Activated CD4-positive, alpha-beta memory T cell treated with anti-CD3 and anti-CD28 coated beads, Interleukin-2, amount 10 ng/mL, durations not matched to agents 7 days and 5 days (primary cell): Measurements from ENCODE around the gene DOCK3. TPM values are rescaled to one million over a fixed set of nuclear protein-coding genes. Genes with fewer than 3 reads are reported as not detected.
"Not testable (repeated sequence)": the region's sequence is repeated elsewhere in the genome, so short reads cannot be mapped to it uniquely, and the experiment has no call there.

Experiments used
- CTCF ChIA-PET: fragments of 350-600 bp; sonication (Branson Sonifier 250); formaldehyde crosslinking; loops from one replicate; lab custom pipeline; 2021; ENCODE audit warnings: antibody characterized with exemption, inconsistent platforms; lab: Charles Lee
- POLR2A ChIA-PET: fragments of 350-600 bp; sonication (Branson Sonifier 250); formaldehyde crosslinking; loops from one replicate; lab custom pipeline; 2021; ENCODE audit warnings: antibody characterized with exemption; lab: Charles Lee
- DNase-seq: peaks from one replicate; pipeline ENCODE4 v3.0.0-alpha.2; 2020
- H3K27ac Mint-ChIP-seq: one replicate; pipeline ENCODE4 v1.8.0; 2021; ENCODE audit warnings: mild to moderate bottlenecking, mixed read lengths
- H3K27me3 Mint-ChIP-seq: one replicate; pipeline ENCODE4 v1.8.0; 2021; ENCODE audit warnings: mixed read lengths
- H3K36me3 Mint-ChIP-seq: one replicate; pipeline ENCODE4 v1.8.0; 2021; ENCODE audit warnings: low read depth, mixed read lengths
- H3K4me1 Mint-ChIP-seq: one replicate; pipeline ENCODE4 v1.8.0; 2021; ENCODE audit warnings: mixed read lengths
- H3K4me3 Mint-ChIP-seq: one replicate; pipeline ENCODE4 v1.8.0; 2021; ENCODE audit warnings: mild to moderate bottlenecking, mixed read lengths
- H3K9me3 Mint-ChIP-seq: one replicate; pipeline ENCODE4 v1.8.0; 2021; ENCODE audit warnings: mixed read lengths
- total RNA-seq, 2 experiments: library from RNA; stranded (reverse); gene quantifications; one replicate each; pipeline ENCODE4 v1.2.3, GENCODE V29; 2021

DOCK3 gene
- total RNA-seq, 2 experiments from 2014 or later: 1.6 to 1.7 TPM

DNA sequence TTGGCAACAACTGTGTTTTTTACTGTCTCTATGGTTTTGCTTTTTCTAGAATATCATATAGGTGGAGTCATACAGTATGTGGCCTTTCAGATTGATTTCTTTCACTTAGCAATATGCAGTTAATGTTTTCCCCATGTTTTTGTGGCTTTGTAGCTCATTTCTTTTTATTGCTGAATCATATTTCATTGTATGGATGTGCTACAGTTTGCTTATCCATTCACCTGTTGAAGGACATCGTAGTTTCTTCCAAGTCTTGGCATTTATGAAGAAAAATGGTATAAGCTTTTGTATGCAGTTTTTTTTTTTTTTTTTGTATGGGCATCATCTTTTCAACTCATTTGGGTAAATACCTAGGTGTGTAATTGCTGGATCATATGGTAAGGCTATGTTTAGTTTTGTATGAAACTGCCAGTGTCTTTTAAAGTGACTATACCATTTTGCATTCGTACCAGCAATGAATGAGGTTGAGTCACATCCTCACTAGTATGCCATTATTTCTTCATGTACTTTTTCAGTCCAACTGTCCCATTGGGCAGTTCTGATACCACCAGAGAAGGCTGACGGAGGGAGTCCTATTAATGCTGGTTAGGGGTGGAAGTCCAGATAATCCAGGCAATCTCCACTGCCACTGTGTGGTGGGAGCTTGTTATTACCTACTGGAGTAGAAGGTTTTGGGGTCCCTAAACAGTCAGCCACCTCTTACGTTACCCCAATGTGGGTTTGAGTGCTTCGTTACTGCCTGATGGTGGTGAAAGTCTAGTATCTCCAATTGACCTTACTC, 210.5 kb downstream of the DOCK3 start:
- Mint-ChIP-seq H3K4me1 (no peaks in the 10 kb centered on the region), H3K36me3 (no peaks in the 10 kb centered on the region), H3K27ac (no peak overlapping the region), H3K4me3 (no peak overlapping the region), H3K27me3 (no peaks in the 10 kb centered on the region), H3K9me3 (peaks cover 3% of the 10 kb centered on the region)
- no peak for DNase-seq
- ChIA-PET CTCF (no interaction called here), POLR2A (no interaction called here)

DNA sequence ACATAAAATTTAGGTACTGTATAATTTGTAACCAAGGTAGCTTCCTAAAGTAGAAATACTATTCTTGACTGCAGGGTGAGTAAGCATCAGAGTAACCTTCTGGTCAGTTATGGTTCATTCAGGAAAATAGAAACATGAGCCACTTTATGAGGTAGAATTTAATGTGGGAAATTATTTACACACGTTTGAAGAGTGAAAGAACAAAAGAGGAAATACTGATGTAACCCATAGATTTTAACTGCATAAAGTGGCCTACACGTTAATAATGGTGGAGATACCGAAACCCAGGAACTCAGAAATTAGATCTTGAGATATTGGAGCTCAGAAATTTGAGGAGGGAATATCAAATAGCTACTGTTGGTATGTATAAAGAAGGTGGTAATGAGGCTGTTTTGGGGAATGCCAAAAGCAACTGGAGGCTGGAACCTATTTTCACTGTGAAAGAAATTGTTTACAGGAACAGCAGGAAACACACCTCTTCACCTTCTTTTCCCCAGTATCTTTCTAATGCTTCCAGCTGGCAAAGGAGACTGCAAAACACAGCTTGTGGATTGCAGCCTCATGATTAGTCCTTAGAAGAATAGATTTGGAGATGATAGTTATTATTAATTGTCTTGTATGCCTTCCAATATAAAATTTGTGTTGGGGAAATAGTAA, 216.1 kb downstream of the DOCK3 start:
- peaks cover 3% of the 10 kb centered on the region for H3K9me3 Mint-ChIP-seq
- CTCF ChIA-PET: no interaction called here
- DNase-seq: no peak
- H3K27me3 Mint-ChIP-seq: peaks cover 3% of the 10 kb centered on the region
- POLR2A ChIA-PET: no interaction called here
- H3K4me1 Mint-ChIP-seq: no peaks in the 10 kb centered on the region
- no peaks in the 10 kb centered on the region for H3K36me3 Mint-ChIP-seq
- H3K4me3 Mint-ChIP-seq: no peak overlapping the region
- H3K27ac Mint-ChIP-seq: no peak overlapping the region

DNA sequence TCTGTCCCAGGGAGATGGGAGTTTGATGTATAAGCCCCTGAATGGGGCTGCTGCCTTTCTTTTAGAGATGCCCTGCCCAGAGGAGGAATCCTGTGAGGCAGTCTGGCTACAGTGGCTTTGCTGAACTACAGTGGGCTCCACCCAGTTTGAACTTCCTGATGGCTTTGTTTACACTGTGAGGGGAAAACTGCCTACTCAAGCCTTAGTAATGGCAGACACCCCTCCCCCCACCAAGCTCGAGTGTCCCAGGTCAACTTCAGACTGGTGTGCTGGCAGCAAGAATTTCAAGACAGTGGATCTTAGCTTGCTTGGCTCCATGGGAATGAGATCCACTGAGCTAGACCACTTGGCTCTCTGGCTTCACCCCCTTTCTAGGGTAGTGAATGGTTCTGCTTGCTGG, 226.4 kb downstream of the DOCK3 start:
- H3K36me3 Mint-ChIP-seq, DNase-seq, H3K4me1 Mint-ChIP-seq, H3K27ac Mint-ChIP-seq, H3K4me3 Mint-ChIP-seq, POLR2A ChIA-PET, H3K9me3 Mint-ChIP-seq, CTCF ChIA-PET: not testable (repeated sequence)
- peaks cover 12% of the 10 kb centered on the region for H3K27me3 Mint-ChIP-seq

GRCh38 chr3:50912746-50913145, 238.0 kb downstream of the DOCK3 start:
- Mint-ChIP-seq H3K4me3 (no peak overlapping the region), H3K27ac (no peak overlapping the region), H3K4me1 (no peaks in the 10 kb centered on the region), H3K36me3 (no peaks in the 10 kb centered on the region), H3K27me3 (peaks cover 10% of the 10 kb centered on the region), H3K9me3 (no peaks in the 10 kb centered on the region)
- ChIA-PET POLR2A (no interaction called here), CTCF (no interaction called here)
- DNase-seq: no peak

- DNase-seq: no peak
- H3K36me3 Mint-ChIP-seq: no peaks in the 10 kb centered on the region
- H3K27me3 Mint-ChIP-seq: peaks cover 8% of the 10 kb centered on the region
- H3K4me3 Mint-ChIP-seq: no peak overlapping the region
- no peak overlapping the region for H3K27ac Mint-ChIP-seq
- H3K9me3 Mint-ChIP-seq: no peaks in the 10 kb centered on the region
- POLR2A ChIA-PET: no interaction called here
- no peaks in the 10 kb centered on the region for H3K4me1 Mint-ChIP-seq
- CTCF ChIA-PET: no interaction called here
Observed at GRCh38 chr3:50913260-50913659, 238.5 kb downstream of the DOCK3 start.

DNA sequence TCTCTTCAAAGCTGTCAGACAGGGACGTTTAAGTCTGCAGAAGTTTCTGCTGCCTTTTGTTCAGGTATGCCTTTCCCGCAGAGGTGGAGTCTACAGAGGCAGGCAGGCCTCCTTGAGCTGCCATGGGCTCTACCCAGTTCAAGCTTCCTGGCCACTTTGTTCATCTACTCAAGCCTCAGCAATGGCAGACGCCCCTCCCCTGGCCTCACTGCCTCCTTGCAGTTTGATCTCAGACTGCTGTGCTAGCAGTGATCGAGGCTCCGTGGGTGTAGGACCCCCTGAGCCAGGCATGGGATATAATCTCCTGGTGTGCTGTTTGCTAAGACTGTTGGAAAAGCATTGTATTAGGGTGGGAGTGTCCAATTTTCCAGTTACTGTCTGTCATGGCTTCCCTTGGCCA, 247.3 kb downstream of the DOCK3 start:
- CTCF ChIA-PET: not testable (repeated sequence)

GRCh38 chr3:50923955-50924354, 249.2 kb downstream of the DOCK3 start:
- Mint-ChIP-seq H3K27me3 (peaks cover 5% of the 10 kb centered on the region), H3K27ac (no peak overlapping the region), H3K4me3 (no peak overlapping the region), H3K9me3 (peaks cover 5% of the 10 kb centered on the region), H3K4me1 (no peaks in the 10 kb centered on the region), H3K36me3 (no peaks in the 10 kb centered on the region)
- ChIA-PET POLR2A (no interaction called here), CTCF (interaction anchor here (0.9 kb wide), 1 partner anchor 48 kb away, joined by 3 read pairs; no protein-coding TSS in a partner anchor)
- no peak for DNase-seq

More for the DNA sequence above, 247.3 kb downstream of the DOCK3 start:
- H3K27me3 Mint-ChIP-seq, H3K4me1 Mint-ChIP-seq, H3K27ac Mint-ChIP-seq, H3K9me3 Mint-ChIP-seq, H3K4me3 Mint-ChIP-seq, H3K36me3 Mint-ChIP-seq, DNase-seq, POLR2A ChIA-PET: not testable (repeated sequence)

GRCh38 chr3:50924638-50925037, 249.9 kb downstream of the DOCK3 start:
- DNase-seq: no peak
- Mint-ChIP-seq H3K27me3 (peaks cover 5% of the 10 kb centered on the region), H3K4me1 (no peaks in the 10 kb centered on the region), H3K36me3 (no peaks in the 10 kb centered on the region), H3K9me3 (peaks cover 4% of the 10 kb centered on the region), H3K4me3 (no peak overlapping the region), H3K27ac (no peak overlapping the region)
- ChIA-PET CTCF (interaction anchor here (0.6 to 0.9 kb wide), 2 partner anchors 23 to 48 kb away, joined by 3 read pairs; no protein-coding TSS in a partner anchor), POLR2A (no interaction called here)

DNA sequence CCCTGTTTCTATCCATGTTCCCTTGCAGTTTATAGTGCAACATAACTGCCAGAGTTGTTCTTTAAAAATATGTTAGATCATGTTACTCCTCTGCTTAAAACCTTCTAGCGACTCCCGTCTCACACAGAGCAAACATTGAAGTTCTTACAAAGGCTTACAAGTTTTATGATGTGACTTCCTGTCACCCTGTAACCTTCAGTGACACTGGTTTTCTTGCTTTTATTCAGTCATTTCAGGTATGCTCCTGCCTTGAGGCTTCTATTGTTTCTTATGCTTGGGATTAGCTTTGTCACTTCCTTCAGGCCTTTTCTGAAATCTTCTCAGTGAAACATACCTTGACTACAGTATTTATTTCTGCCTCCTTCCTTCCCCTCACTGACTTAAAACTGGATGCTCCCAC, 252.1 kb downstream of the DOCK3 start:
- no peaks in the 10 kb centered on the region for H3K4me1 Mint-ChIP-seq
- DNase-seq: no peak
- no peak overlapping the region for H3K4me3 Mint-ChIP-seq
- CTCF ChIA-PET: no interaction called here
- H3K27ac Mint-ChIP-seq: no peak overlapping the region
- no peaks in the 10 kb centered on the region for H3K27me3 Mint-ChIP-seq
- peaks cover 3% of the 10 kb centered on the region for H3K9me3 Mint-ChIP-seq
- POLR2A ChIA-PET: no interaction called here
- H3K36me3 Mint-ChIP-seq: no peaks in the 10 kb centered on the region

DNA sequence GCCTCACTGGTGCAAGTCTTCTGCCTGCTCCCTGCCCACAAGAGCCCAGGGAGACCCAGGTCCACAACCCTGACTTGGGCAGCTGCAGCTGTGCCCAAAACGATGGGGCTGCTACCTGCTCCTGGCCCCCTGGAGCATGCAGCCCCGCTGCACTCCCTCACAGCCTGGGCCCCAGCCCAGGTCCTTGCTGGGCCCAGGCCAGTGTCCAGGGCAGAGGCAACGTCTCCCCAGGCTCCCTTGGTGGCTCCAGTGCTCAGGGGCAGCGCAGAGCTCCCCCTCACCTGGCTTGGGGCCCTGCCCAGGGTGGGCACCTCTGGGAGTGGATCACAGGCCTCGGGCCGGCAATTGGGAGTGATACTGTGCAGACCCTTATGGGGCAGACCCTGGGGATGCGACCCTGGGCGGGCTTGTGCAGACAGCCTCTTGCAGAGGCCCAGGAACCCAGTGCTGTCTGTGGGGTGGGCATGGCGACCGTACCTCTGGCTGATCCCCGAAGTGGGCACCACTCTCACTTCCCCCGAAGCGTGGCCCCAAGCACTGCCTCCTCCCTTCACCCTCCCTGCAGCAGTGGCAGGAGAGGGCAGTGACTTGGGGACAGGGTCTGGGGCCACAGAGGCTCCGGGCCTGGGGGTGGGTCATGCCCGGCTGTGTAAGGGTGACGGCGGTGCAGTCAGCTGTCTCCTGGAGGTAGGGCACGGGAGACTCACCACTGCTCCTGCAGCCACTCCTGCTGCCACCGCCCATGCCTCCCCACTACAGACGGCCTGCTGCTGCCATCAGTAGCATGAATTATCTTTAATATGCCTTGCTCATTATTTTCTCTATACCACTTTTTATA, 255.9 kb downstream of the DOCK3 start:
- CTCF ChIA-PET: no interaction called here
- Mint-ChIP-seq H3K27me3 (no peaks in the 10 kb centered on the region), H3K27ac (no peak overlapping the region), H3K9me3 (peaks cover 5% of the 10 kb centered on the region), H3K36me3 (no peaks in the 10 kb centered on the region), H3K4me1 (no peaks in the 10 kb centered on the region), H3K4me3 (no peak overlapping the region)
- POLR2A ChIA-PET: no interaction called here
- DNase-seq: no peak

DNA sequence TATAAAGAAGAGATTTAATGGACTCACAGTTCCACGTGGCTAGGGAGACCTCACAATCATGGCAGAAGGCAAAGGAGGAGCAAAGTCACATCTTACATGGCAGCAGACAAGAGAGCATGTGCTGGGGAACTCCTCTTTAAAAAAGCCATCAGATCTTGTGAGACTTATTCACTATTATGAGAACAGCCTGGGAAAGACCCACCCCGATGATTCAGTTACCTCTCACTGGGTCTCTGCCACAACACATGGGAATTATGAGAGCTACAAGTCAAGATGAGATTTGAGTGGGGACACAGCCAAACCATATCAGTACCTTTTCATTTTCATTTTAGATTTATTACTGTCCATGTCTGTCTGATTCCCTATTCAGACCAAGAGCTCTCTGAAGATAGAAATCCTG, 258.2 kb downstream of the DOCK3 start:
- H3K27me3 Mint-ChIP-seq, DNase-seq, CTCF ChIA-PET, H3K27ac Mint-ChIP-seq, H3K9me3 Mint-ChIP-seq, H3K4me1 Mint-ChIP-seq, H3K36me3 Mint-ChIP-seq, H3K4me3 Mint-ChIP-seq, POLR2A ChIA-PET: not testable (repeated sequence)

- Mint-ChIP-seq H3K9me3 (peaks cover 10% of the 10 kb centered on the region), H3K27me3 (no peaks in the 10 kb centered on the region), H3K4me3 (no peak overlapping the region), H3K36me3 (no peaks in the 10 kb centered on the region), H3K4me1 (no peaks in the 10 kb centered on the region), H3K27ac (no peak overlapping the region)
- no peak for DNase-seq
- CTCF ChIA-PET: interaction anchor here (1.1 kb wide), 1 partner anchor 10 kb away, joined by 3 read pairs; no protein-coding TSS in a partner anchor
- POLR2A ChIA-PET: no interaction called here
Observed at GRCh38 chr3:50936389-50936788, 261.7 kb downstream of the DOCK3 start.

GRCh38 chr3:50947419-50947818, 272.7 kb downstream of the DOCK3 start:
- H3K27ac Mint-ChIP-seq: no peak overlapping the region
- H3K4me3 Mint-ChIP-seq: no peak overlapping the region
- no peaks in the 10 kb centered on the region for H3K27me3 Mint-ChIP-seq
- peaks cover 13% of the 10 kb centered on the region for H3K4me1 Mint-ChIP-seq
- no peaks in the 10 kb centered on the region for H3K36me3 Mint-ChIP-seq
- DNase-seq: no peak
- no peaks in the 10 kb centered on the region for H3K9me3 Mint-ChIP-seq
- ChIA-PET POLR2A (no interaction called here), CTCF (interaction anchor here (0.7 kb wide), 1 partner anchor 23 kb away, joined by 3 read pairs; no protein-coding TSS in a partner anchor)
